ENCODE data around the gene CNIH3. TPM values are rescaled to one million over a fixed set of nuclear protein-coding genes. Genes with fewer than 3 reads are reported as not detected.
"Not testable (repeated sequence)": the region's sequence is repeated elsewhere in the genome, so short reads cannot be mapped to it uniquely, and the experiment has no call there.

CNIH3 gene
- total and polyA plus RNA-seq, 10 of the 15 experiments (the other 5 are each of a cell fraction or from before 2014, with no cell fraction given), result 0.77 to 5.8 (median 1.8) TPM

DNA sequence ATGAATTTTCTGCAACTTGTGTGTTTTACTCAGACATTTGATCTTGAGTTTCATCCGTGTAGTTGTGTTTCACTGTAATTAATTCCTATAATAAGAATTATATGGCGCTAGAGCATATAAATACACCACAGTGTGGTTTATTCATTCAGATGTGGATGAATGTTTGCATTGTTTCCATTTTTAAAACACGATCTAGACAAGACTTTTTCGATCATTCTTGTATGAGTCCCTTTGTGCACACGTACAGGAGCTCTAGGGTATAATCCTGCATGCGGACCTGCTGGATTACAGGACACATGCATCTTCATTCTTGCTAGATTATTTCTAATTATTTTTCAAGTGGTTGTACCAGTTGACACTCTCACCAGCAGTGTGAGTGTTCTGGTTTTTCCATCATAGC, 46.8 kb upstream of the CNIH3 start:
- no peaks in the 10 kb centered on the region for H3K79me2 ChIP-seq (ENCODE audit: control insufficient read depth, insufficient read depth, low read length)
- ChIA-PET RAD21 (ENCODE audit: unreplicated experiment) (no interaction called here), CTCF (no interaction called here), POLR2A (no interaction called here), SMC1A (ENCODE audit: uncharacterized antibody, unreplicated experiment) (interaction anchor here (0.6 kb wide), 1 partner anchor 14 kb away, joined by 3 read pairs; no protein-coding TSS in a partner anchor)
- H3K4me1 ChIP-seq (ENCODE audit: control insufficient read depth, insufficient read depth, low read length), result no peaks in the 10 kb centered on the region
- no peak overlapping the region for H2AFZ ChIP-seq (ENCODE audit: control insufficient read depth, low read depth, low read length)
- no peaks in the 10 kb centered on the region for H3K27me3 ChIP-seq (replicated peaks in 1 of 2; ENCODE audit: control insufficient read depth in 2 of 2, insufficient read depth in 2 of 2, low read length in 1 of 2)
- no TSS peak for BruUV-seq (replicated peaks)
- H3K4me3 ChIP-seq, result no peak overlapping the region
- H4K20me1 ChIP-seq (ENCODE audit: control insufficient read depth, insufficient read depth), result no peaks in the 10 kb centered on the region
- WGBS (ENCODE audit: insufficient coverage, insufficient replicate concordance, low lambda C conversion rate, missing lambda C conversion rate), result 48% methylated on average over 6 of the region's 6 CpGs
- ATAC-seq (no peak), DNase-seq (ENCODE audit: low read depth, low spot score) (no peak), FAIRE-seq (no peak)
- intact Hi-C loops (cut with micrococcal nuclease; ENCODE audit: unreplicated experiment), result no loop called here
- no peak overlapping the region for H3K9ac ChIP-seq (ENCODE audit: control insufficient read depth, insufficient read depth, low read length)
- in situ Hi-C loops (cut with MboI), result no loop called here
- no peaks in the 10 kb centered on the region for H3K36me3 ChIP-seq (ENCODE audit: control insufficient read depth in 2 of 2, insufficient read depth in 2 of 2, low read length in 1 of 2)
- no peak overlapping the region for H3K27ac ChIP-seq (ENCODE audit: control insufficient read depth, insufficient read depth)
- H3K4me2 ChIP-seq (ENCODE audit: control insufficient read depth, insufficient read depth), result no peak overlapping the region
- TF ChIP-seq HDAC6 (IDR thresholded peaks at IDR 0.05; ENCODE audit: unreplicated experiment) (no peak), BRCA1 (IDR thresholded peaks at IDR 0.05; ENCODE audit: low read depth, low read length) (no peak), ZZZ3 (IDR thresholded peaks at IDR 0.05; ENCODE audit: control insufficient read depth, insufficient read length, low read depth) (no peak), TARDBP (IDR thresholded peaks at IDR 0.05; ENCODE audit: borderline replicate concordance) (no peak), BCL11A (IDR thresholded peaks at IDR 0.05; ENCODE audit: low read depth, low read length) (no peak), SMAD1 (IDR thresholded peaks at IDR 0.05; ENCODE audit: low read depth, partially characterized antibody) (no peak), ZNF622 (IDR thresholded peaks at IDR 0.05) (no peak)
- TF ChIP-seq, protein P1, sequence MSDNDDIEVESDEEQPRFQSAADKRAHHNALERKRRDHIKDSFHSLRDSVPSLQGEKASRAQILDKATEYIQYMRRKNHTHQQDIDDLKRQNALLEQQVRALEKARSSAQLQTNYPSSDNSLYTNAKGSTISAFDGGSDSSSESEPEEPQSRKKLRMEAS (IDR thresholded peaks at IDR 0.05; ENCODE audit: low read depth, low read length), result no peak
- TF ChIP-seq, protein P2, sequence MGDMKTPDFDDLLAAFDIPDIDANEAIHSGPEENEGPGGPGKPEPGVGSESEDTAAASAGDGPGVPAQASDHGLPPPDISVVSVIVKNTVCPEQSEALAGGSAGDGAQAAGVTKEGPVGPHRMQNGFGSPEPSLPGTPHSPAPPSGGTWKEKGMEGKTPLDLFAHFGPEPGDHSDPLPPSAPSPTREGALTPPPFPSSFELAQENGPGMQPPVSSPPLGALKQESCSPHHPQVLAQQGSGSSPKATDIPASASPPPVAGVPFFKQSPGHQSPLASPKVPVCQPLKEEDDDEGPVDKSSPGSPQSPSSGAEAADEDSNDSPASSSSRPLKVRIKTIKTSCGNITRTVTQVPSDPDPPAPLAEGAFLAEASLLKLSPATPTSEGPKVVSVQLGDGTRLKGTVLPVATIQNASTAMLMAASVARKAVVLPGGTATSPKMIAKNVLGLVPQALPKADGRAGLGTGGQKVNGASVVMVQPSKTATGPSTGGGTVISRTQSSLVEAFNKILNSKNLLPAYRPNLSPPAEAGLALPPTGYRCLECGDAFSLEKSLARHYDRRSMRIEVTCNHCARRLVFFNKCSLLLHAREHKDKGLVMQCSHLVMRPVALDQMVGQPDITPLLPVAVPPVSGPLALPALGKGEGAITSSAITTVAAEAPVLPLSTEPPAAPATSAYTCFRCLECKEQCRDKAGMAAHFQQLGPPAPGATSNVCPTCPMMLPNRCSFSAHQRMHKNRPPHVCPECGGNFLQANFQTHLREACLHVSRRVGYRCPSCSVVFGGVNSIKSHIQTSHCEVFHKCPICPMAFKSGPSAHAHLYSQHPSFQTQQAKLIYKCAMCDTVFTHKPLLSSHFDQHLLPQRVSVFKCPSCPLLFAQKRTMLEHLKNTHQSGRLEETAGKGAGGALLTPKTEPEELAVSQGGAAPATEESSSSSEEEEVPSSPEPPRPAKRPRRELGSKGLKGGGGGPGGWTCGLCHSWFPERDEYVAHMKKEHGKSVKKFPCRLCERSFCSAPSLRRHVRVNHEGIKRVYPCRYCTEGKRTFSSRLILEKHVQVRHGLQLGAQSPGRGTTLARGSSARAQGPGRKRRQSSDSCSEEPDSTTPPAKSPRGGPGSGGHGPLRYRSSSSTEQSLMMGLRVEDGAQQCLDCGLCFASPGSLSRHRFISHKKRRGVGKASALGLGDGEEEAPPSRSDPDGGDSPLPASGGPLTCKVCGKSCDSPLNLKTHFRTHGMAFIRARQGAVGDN (IDR thresholded peaks at IDR 0.05), result no peak
- TF ChIP-seq, protein P3, sequence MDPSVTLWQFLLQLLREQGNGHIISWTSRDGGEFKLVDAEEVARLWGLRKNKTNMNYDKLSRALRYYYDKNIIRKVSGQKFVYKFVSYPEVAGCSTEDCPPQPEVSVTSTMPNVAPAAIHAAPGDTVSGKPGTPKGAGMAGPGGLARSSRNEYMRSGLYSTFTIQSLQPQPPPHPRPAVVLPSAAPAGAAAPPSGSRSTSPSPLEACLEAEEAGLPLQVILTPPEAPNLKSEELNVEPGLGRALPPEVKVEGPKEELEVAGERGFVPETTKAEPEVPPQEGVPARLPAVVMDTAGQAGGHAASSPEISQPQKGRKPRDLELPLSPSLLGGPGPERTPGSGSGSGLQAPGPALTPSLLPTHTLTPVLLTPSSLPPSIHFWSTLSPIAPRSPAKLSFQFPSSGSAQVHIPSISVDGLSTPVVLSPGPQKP (IDR thresholded peaks at IDR 0.05; ENCODE audit: low read depth, low read length), result no peak
- H3K9me3 ChIP-seq (replicated peaks; ENCODE audit: control insufficient read depth, insufficient read depth, low read length), result no peaks in the 10 kb centered on the region

DNA sequence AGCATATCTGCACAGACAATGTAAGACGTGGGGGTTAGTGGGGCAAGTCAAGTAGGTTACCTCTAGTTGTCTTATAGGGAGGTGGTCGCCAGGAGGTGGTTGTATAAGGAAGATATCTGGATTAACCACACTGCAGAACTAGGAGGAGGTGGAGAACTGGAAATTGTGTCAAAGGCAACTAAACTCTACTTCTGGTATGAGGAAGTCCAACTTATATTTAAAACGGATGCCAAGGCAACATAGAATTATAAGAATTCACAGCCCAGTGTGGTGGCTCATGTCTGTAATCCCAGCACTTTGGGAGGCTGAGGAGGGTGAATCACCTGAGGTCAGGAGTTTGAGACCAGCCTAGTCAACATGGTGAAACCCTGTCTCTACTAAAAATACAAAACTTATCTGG, 44.1 kb upstream of the CNIH3 start:
- H3K9me3 ChIP-seq (replicated peaks; ENCODE audit: control insufficient read depth, insufficient read depth, low read length); ATAC-seq; DNase-seq (ENCODE audit: low read depth, low spot score); H3K27ac ChIP-seq (ENCODE audit: control insufficient read depth, insufficient read depth); in situ Hi-C loops (cut with MboI); H3K27me3 ChIP-seq (replicated peaks in 1 of 2; ENCODE audit: control insufficient read depth in 2 of 2, insufficient read depth in 2 of 2, low read length in 1 of 2); H3K4me3 ChIP-seq; SMC1A ChIA-PET (ENCODE audit: uncharacterized antibody, unreplicated experiment); POLR2A ChIA-PET; H3K4me2 ChIP-seq (ENCODE audit: control insufficient read depth, insufficient read depth); H3K4me1 ChIP-seq (ENCODE audit: control insufficient read depth, insufficient read depth, low read length); H3K9ac ChIP-seq (ENCODE audit: control insufficient read depth, insufficient read depth, low read length); CTCF ChIA-PET; RAD21 ChIA-PET (ENCODE audit: unreplicated experiment); H4K20me1 ChIP-seq (ENCODE audit: control insufficient read depth, insufficient read depth); intact Hi-C loops (cut with micrococcal nuclease; ENCODE audit: unreplicated experiment); FAIRE-seq; BruUV-seq (replicated peaks); H3K79me2 ChIP-seq (ENCODE audit: control insufficient read depth, insufficient read depth, low read length); H3K36me3 ChIP-seq (ENCODE audit: control insufficient read depth in 2 of 2, insufficient read depth in 2 of 2, low read length in 1 of 2); H2AFZ ChIP-seq (ENCODE audit: control insufficient read depth, low read depth, low read length): not testable (repeated sequence)
- WGBS (ENCODE audit: insufficient coverage, insufficient replicate concordance, low lambda C conversion rate, missing lambda C conversion rate), result 0% methylated on average over 3 of the region's 3 CpGs

Data from GM12878 (cell line).